Iris pigment epithelial cell (primary cell): ENCODE data around the gene UBE2H.

Source experiments
- DNase-seq: peaks from one replicate; pipeline ENCODE4 v3.0.0-alpha.2; 2011; ENCODE audit warnings: low read depth

The UBE2H gene

GRCh38 chr7:129950191-129950932 is 2.4 kb downstream of the UBE2H start:
- DNase-seq, result peak; percentile 39

GRCh38 chr7:129949292-129950133 is 3.2 kb downstream of the UBE2H start:
- peak; percentile 86 for DNase-seq

- peak; percentile 98 for DNase-seq
Observed at GRCh38 chr7:129948877-129949291, 3.9 kb downstream of the UBE2H start.

GRCh38 chr7:129948338-129948737 is 4.4 kb downstream of the UBE2H start:
- DNase-seq, result no peak

- DNase-seq, result peak; percentile 57
Observed at GRCh38 chr7:129947701-129948100, 5.1 kb downstream of the UBE2H start.

- peak; percentile 27 for DNase-seq
Observed at GRCh38 chr7:129947049-129947448, 5.7 kb downstream of the UBE2H start.

- no peak for DNase-seq
Observed at GRCh38 chr7:129946282-129946681, 6.5 kb downstream of the UBE2H start.

- no peak for DNase-seq
Observed at GRCh38 chr7:129943352-129943751, 9.4 kb downstream of the UBE2H start.

- no peak for DNase-seq
Observed at GRCh38 chr7:129940329-129940728, 12.4 kb downstream of the UBE2H start.

GRCh38 chr7:129939881-129940280 is 12.9 kb downstream of the UBE2H start:
- DNase-seq, result no peak

GRCh38 chr7:129933627-129934026 is 19.1 kb downstream of the UBE2H start:
- DNase-seq, result no peak

GRCh38 chr7:129926618-129927017 is 26.1 kb downstream of the UBE2H start:
- DNase-seq, result no peak

- DNase-seq, result peak; percentile 57
Observed at GRCh38 chr7:129925416-129926002, 27.3 kb downstream of the UBE2H start.

GRCh38 chr7:129924602-129925001 is 28.2 kb downstream of the UBE2H start:
- DNase-seq, result no peak

- DNase-seq, result peak; percentile 97
Observed at GRCh38 chr7:129923709-129924108, 29.1 kb downstream of the UBE2H start.

- no peak for DNase-seq
Observed at GRCh38 chr7:129919492-129919891, 33.3 kb downstream of the UBE2H start.

- no peak for DNase-seq
Observed at GRCh38 chr7:129918922-129919321, 33.8 kb downstream of the UBE2H start.

- no peak for DNase-seq
Observed at GRCh38 chr7:129917934-129918333, 34.8 kb downstream of the UBE2H start.

- peak; percentile 25 for DNase-seq
Observed at GRCh38 chr7:129914536-129915272, 38.1 kb downstream of the UBE2H start.

- no peak for DNase-seq
Observed at GRCh38 chr7:129913428-129913827, 39.3 kb downstream of the UBE2H start.

GRCh38 chr7:129911790-129912189 is 41.0 kb downstream of the UBE2H start:
- peak; percentile 33 for DNase-seq

- no peak for DNase-seq
Observed at GRCh38 chr7:129909669-129910068, 43.1 kb downstream of the UBE2H start.
